Neutrophil (primary cell): ENCODE data around the gene PAX8.

Source experiments
- H3K27ac ChIP-seq: fragments of 200-600 bp; sonication (generic); 2 replicates; pipeline ENCODE4 v1.5.1; 2016; ENCODE audit warnings: mild to moderate bottlenecking, moderate library complexity
- H3K27me3 ChIP-seq: fragments of 200-600 bp; sonication (generic); 2 replicates; pipeline ENCODE4 v1.6.0; 2016; ENCODE audit warnings: mild to moderate bottlenecking
- H3K36me3 ChIP-seq: fragments of 200-600 bp; sonication (generic); 2 replicates; pipeline ENCODE4 v1.5.1; 2017
- H3K4me1 ChIP-seq, 2 experiments: fragments of 200-600 bp in 1 of 2; sonication (generic) in 1 of 2; 1 replicate in 1 of 2; 2 replicates in 1 of 2; pipeline versions ENCODE4 v1.5.1 to v1.6.1; 2013 to 2016; ENCODE audit warnings: low read depth in 1 of 2, low read length in 1 of 2, mild to moderate bottlenecking in 1 of 2, moderate library complexity in 1 of 2; ENCODE audit not compliant: control insufficient read depth in 1 of 2, insufficient read depth in 1 of 2
- H3K4me3 ChIP-seq, 2 experiments: fragments of 200-600 bp in 1 of 2; sonication (generic) in 1 of 2; 1 replicate in 1 of 2; 2 replicates in 1 of 2; pipeline ENCODE4 v1.5.1; 2013 to 2016; ENCODE audit warnings: low read depth in 1 of 2, low read length in 1 of 2, mild to moderate bottlenecking in 1 of 2, moderate library complexity in 1 of 2
- H3K9me3 ChIP-seq: fragments of 200-600 bp; sonication (generic); 2 replicates; pipeline ENCODE4 v1.5.1; 2016
- CTCF ChIP-seq: fragments of 200-600 bp; sonication (generic); IDR thresholded peaks from 2 replicates; pipeline ENCODE4 v1.5.1; 2016; ENCODE audit warnings: antibody characterized with exemption

The PAX8 gene

GRCh38 chr2:113246606-113247005, 32.1 kb downstream of the PAX8 start:
- no peaks in the 10 kb centered on the region for H3K36me3 ChIP-seq
- TF ChIP-seq CTCF, result no peak
- no peak overlapping the region for H3K27ac ChIP-seq
- H3K9me3 ChIP-seq, result no peaks in the 10 kb centered on the region
- no peaks in the 10 kb centered on the region for H3K4me1 ChIP-seq
- no peaks in the 10 kb centered on the region for H3K27me3 ChIP-seq
- no peak overlapping the region for H3K4me3 ChIP-seq

GRCh38 chr2:113245276-113245711, 33.4 kb downstream of the PAX8 start:
- H3K4me1 ChIP-seq, result peaks cover 0 to 4% of the 10 kb centered on the region in 2 experiments
- H3K9me3 ChIP-seq, result no peaks in the 10 kb centered on the region
- H3K36me3 ChIP-seq, result no peaks in the 10 kb centered on the region
- H3K27ac ChIP-seq, result no peak overlapping the region
- H3K27me3 ChIP-seq, result peaks cover 6% of the 10 kb centered on the region
- TF ChIP-seq CTCF, result no peak
- H3K4me3 ChIP-seq, result no peak overlapping the region

- no peak overlapping the region for H3K4me3 ChIP-seq
- no peaks in the 10 kb centered on the region for H3K36me3 ChIP-seq
- H3K4me1 ChIP-seq, result peaks cover 0 to 4% of the 10 kb centered on the region in 2 experiments
- no peaks in the 10 kb centered on the region for H3K9me3 ChIP-seq
- peaks cover 10% of the 10 kb centered on the region for H3K27me3 ChIP-seq
- no peak overlapping the region for H3K27ac ChIP-seq
- TF ChIP-seq CTCF, result no peak
Measured at GRCh38 chr2:113242327-113242726, 36.4 kb downstream of the PAX8 start.

GRCh38 chr2:113240915-113241911, 37.5 kb downstream of the PAX8 start:
- Histone ChIP-seq H3K9me3 (no peaks in the 10 kb centered on the region), H3K36me3 (no peaks in the 10 kb centered on the region), H3K4me1 (peaks cover 0 to 12% of the 10 kb centered on the region in 2 experiments), H3K4me3 (no peak overlapping the region), H3K27ac (no peak overlapping the region), H3K27me3 (peaks cover 10% of the 10 kb centered on the region)
- no peak for TF ChIP-seq CTCF

GRCh38 chr2:113240150-113240914, 38.4 kb downstream of the PAX8 start:
- no peaks in the 10 kb centered on the region for H3K9me3 ChIP-seq
- TF ChIP-seq CTCF, result no peak
- peaks cover 0 to 12% of the 10 kb centered on the region in 2 experiments for H3K4me1 ChIP-seq
- no peak overlapping the region for H3K27ac ChIP-seq
- no peak overlapping the region for H3K4me3 ChIP-seq
- H3K27me3 ChIP-seq, result peaks cover 10% of the 10 kb centered on the region
- no peaks in the 10 kb centered on the region for H3K36me3 ChIP-seq
